Trophoblast cell (in vitro differentiated cells and primary cell): ENCODE results near the gene SPSB4.

ENCODE experiments used
- DNase-seq, 2 donors: peaks; one replicate each; pipeline ENCODE4 v3.0.0-alpha.2; 2016
- H2AFZ ChIP-seq: 2 replicates; pipeline ENCODE4 v1.6.1; 2013; ENCODE audit warnings: low read length, moderate library complexity, mild to moderate bottlenecking; ENCODE audit not compliant: insufficient read depth, poor library complexity
- H2AK5ac ChIP-seq: 2 replicates; pipeline ENCODE4 v1.6.1; 2013; ENCODE audit warnings: mild to moderate bottlenecking, low read length
- H2BK120ac ChIP-seq: 2 replicates; pipeline ENCODE4 v1.6.1; 2013; ENCODE audit warnings: low read length, mild to moderate bottlenecking, moderate library complexity; ENCODE audit not compliant: insufficient read depth, poor library complexity
- H2BK12ac ChIP-seq: 2 replicates; pipeline ENCODE4 v1.6.1; 2013; ENCODE audit warnings: mild to moderate bottlenecking, low read length, moderate library complexity
- H2BK5ac ChIP-seq: 2 replicates; pipeline ENCODE4 v1.6.1; 2013; ENCODE audit warnings: low read length, low read depth, moderate library complexity, mild to moderate bottlenecking; ENCODE audit not compliant: poor library complexity
- H3K14ac ChIP-seq: 2 replicates; pipeline ENCODE4 v1.6.1; 2013; ENCODE audit warnings: mild to moderate bottlenecking, low read length
- H3K18ac ChIP-seq: 2 replicates; pipeline ENCODE4 v1.6.1; 2013; ENCODE audit warnings: mild to moderate bottlenecking, low read length
- H3K23ac ChIP-seq: 2 replicates; pipeline ENCODE4 v1.6.1; 2013; ENCODE audit warnings: low read length
- H3K27ac ChIP-seq: 2 replicates; pipeline ENCODE4 v1.5.1; 2013; ENCODE audit warnings: low read depth, mild to moderate bottlenecking, inconsistent platforms, low read length, moderate library complexity
- H3K27me3 ChIP-seq: 2 replicates; pipeline ENCODE4 v1.6.1; 2013; ENCODE audit warnings: inconsistent platforms, mild to moderate bottlenecking, low read length, moderate library complexity; ENCODE audit not compliant: insufficient read depth
- H3K36me3 ChIP-seq, 2 experiments: 1 replicate in 1 of 2; 2 replicates in 1 of 2; pipeline ENCODE4 v1.6.1; 2013; ENCODE audit warnings: low read length in 2 of 2, mild to moderate bottlenecking in 2 of 2, moderate library complexity in 1 of 2; ENCODE audit not compliant: insufficient read depth in 2 of 2, control insufficient read depth in 1 of 2
- H3K4ac ChIP-seq: 2 replicates; pipeline ENCODE4 v1.6.1; 2013; ENCODE audit warnings: low read depth, mild to moderate bottlenecking, low read length, moderate library complexity
- H3K4me1 ChIP-seq, 2 experiments: 1 replicate in 1 of 2; 2 replicates in 1 of 2; pipeline ENCODE4 v1.6.1; 2013; ENCODE audit warnings: low read length in 2 of 2, mild to moderate bottlenecking in 2 of 2, moderate library complexity in 1 of 2; ENCODE audit not compliant: insufficient read depth in 2 of 2, control insufficient read depth in 1 of 2
- H3K4me2 ChIP-seq: 2 replicates; pipeline ENCODE4 v1.6.1; 2013; ENCODE audit warnings: inconsistent platforms, mild to moderate bottlenecking, low read length, moderate library complexity
- H3K4me3 ChIP-seq: 2 replicates; pipeline ENCODE4 v1.5.1; 2013; ENCODE audit warnings: mild to moderate bottlenecking, low read depth, low read length, inconsistent platforms
- H3K79me1 ChIP-seq: one replicate; pipeline ENCODE4 v1.6.1; 2013; ENCODE audit warnings: low read length
- H3K79me2 ChIP-seq: 2 replicates; pipeline ENCODE4 v1.6.1; 2013; ENCODE audit warnings: low read length, mild to moderate bottlenecking; ENCODE audit not compliant: control insufficient read depth, insufficient read depth, poor library complexity
- H3K9ac ChIP-seq: 2 replicates; pipeline ENCODE4 v1.6.1; 2013; ENCODE audit warnings: mild to moderate bottlenecking, low read length
- H3K9me3 ChIP-seq: 2 replicates; pipeline ENCODE4 v1.6.1; 2013; ENCODE audit warnings: low read depth, mild to moderate bottlenecking, control low read depth, inconsistent platforms, low read length; ENCODE audit not compliant: insufficient read depth
- H4K12ac ChIP-seq: 2 replicates; pipeline ENCODE4 v1.6.1; 2013; ENCODE audit warnings: low read depth, mild to moderate bottlenecking, low read length, moderate library complexity
- H4K8ac ChIP-seq: 2 replicates; pipeline ENCODE4 v1.6.1; 2013; ENCODE audit warnings: low read depth, mild to moderate bottlenecking, low read length, moderate library complexity
- H4K91ac ChIP-seq: one replicate; pipeline ENCODE4 v1.6.1; 2013; ENCODE audit warnings: low read depth, mild to moderate bottlenecking, low read length, moderate library complexity
- WGBS: extraction: QIAGEN DNeasy Blood & Tissue Kit; methylation state at CpG from one replicate; pipeline ENCODE4 v1.1.7; 2013; ENCODE audit warnings: missing lambda C conversion rate; ENCODE audit not compliant: insufficient read length, insufficient coverage; ENCODE audit errors: extremely low coverage; 5-methylcytosine and 5-hydroxymethylcytosine counted together

The SPSB4 gene

GRCh38 chr3:141100112-141100511 lies 49.0 kb downstream of the SPSB4 start:
- Histone ChIP-seq H2BK120ac (no peak overlapping the region), H3K9ac (no peak overlapping the region), H4K8ac (no peak overlapping the region), H3K27ac (no peak overlapping the region), H4K91ac (no peak overlapping the region), H2BK12ac (no peak overlapping the region), H2AFZ (no peak overlapping the region), H3K23ac (no peak overlapping the region), H3K18ac (no peak overlapping the region), H3K4ac (no peak overlapping the region), H3K9me3 (no peaks in the 10 kb centered on the region), H3K79me2 (peaks cover 4% of the 10 kb centered on the region), H3K27me3 (no peaks in the 10 kb centered on the region), H3K36me3 (peaks cover 0 to 2% of the 10 kb centered on the region in 2 experiments), H3K4me1 (peaks cover 21 to 22% of the 10 kb centered on the region in 2 experiments), H3K79me1 (no peaks in the 10 kb centered on the region), H3K4me2 (no peak overlapping the region), H4K12ac (no peak overlapping the region), H2BK5ac (no peak overlapping the region), H3K14ac (no peak overlapping the region), H3K4me3 (no peak overlapping the region), H2AK5ac (no peak overlapping the region)
- no peak for DNase-seq
- no CpG with 5 or more reads among the region's 3 CpGs for WGBS

GRCh38 chr3:141100531-141101320 lies 49.6 kb downstream of the SPSB4 start:
- Histone ChIP-seq H3K79me1 (no peaks in the 10 kb centered on the region), H3K14ac (no peak overlapping the region), H3K4me3 (no peak overlapping the region), H3K36me3 (peaks cover 0 to 2% of the 10 kb centered on the region in 2 experiments), H3K4me2 (no peak overlapping the region), H2AK5ac (no peak overlapping the region), H3K4ac (peak overlapping the region; percentile 51), H3K18ac (no peak overlapping the region), H3K79me2 (peaks cover 2% of the 10 kb centered on the region), H2BK5ac (no peak overlapping the region), H3K27ac (no peak overlapping the region), H3K4me1 (peaks cover 22% of the 10 kb centered on the region in 2 experiments), H3K23ac (no peak overlapping the region), H4K8ac (no peak overlapping the region), H2AFZ (no peak overlapping the region), H3K9ac (no peak overlapping the region), H2BK12ac (no peak overlapping the region), H2BK120ac (no peak overlapping the region), H4K91ac (no peak overlapping the region), H4K12ac (no peak overlapping the region), H3K9me3 (no peaks in the 10 kb centered on the region), H3K27me3 (no peaks in the 10 kb centered on the region)
- no peak for DNase-seq
- WGBS: no CpG with 5 or more reads among the region's 8 CpGs

- no peak overlapping the region for H3K14ac ChIP-seq
- no peak overlapping the region for H4K91ac ChIP-seq
- H2AK5ac ChIP-seq: no peak overlapping the region
- no CpG with 5 or more reads among the region's 1 CpG for WGBS
- H4K8ac ChIP-seq: no peak overlapping the region
- H2AFZ ChIP-seq: no peak overlapping the region
- H3K79me2 ChIP-seq: peaks cover 4% of the 10 kb centered on the region
- H3K9ac ChIP-seq: no peak overlapping the region
- peak overlapping the region; percentile 39 for H3K18ac ChIP-seq
- H3K4me2 ChIP-seq: no peak overlapping the region
- no peak overlapping the region for H2BK120ac ChIP-seq
- H3K4ac ChIP-seq: peak overlapping the region; percentile 31
- DNase-seq: no peak
- peaks cover 22% of the 10 kb centered on the region in 2 experiments for H3K4me1 ChIP-seq
- H3K23ac ChIP-seq: no peak overlapping the region
- peaks cover 0 to 2% of the 10 kb centered on the region in 2 experiments for H3K36me3 ChIP-seq
- H2BK12ac ChIP-seq: no peak overlapping the region
- no peaks in the 10 kb centered on the region for H3K27me3 ChIP-seq
- H3K27ac ChIP-seq: no peak overlapping the region
- no peaks in the 10 kb centered on the region for H3K9me3 ChIP-seq
- no peak overlapping the region for H3K4me3 ChIP-seq
- H2BK5ac ChIP-seq: no peak overlapping the region
- no peaks in the 10 kb centered on the region for H3K79me1 ChIP-seq
- no peak overlapping the region for H4K12ac ChIP-seq
These were observed 51.2 kb downstream of the SPSB4 start for GRCh38 chr3:141102372-141102771.

GRCh38 chr3:141103067-141103466 lies 51.9 kb downstream of the SPSB4 start:
- H4K91ac ChIP-seq: no peak overlapping the region
- no peaks in the 10 kb centered on the region for H3K27me3 ChIP-seq
- H3K18ac ChIP-seq: no peak overlapping the region
- H3K9me3 ChIP-seq: no peaks in the 10 kb centered on the region
- H2BK5ac ChIP-seq: no peak overlapping the region
- no peak overlapping the region for H3K4ac ChIP-seq
- peak overlapping the region; percentile 19 for H3K27ac ChIP-seq
- no peak overlapping the region for H3K9ac ChIP-seq
- no peak overlapping the region for H3K4me3 ChIP-seq
- no peak overlapping the region for H3K23ac ChIP-seq
- no peak overlapping the region for H2BK120ac ChIP-seq
- H3K4me2 ChIP-seq: no peak overlapping the region
- no peak overlapping the region for H4K8ac ChIP-seq
- H4K12ac ChIP-seq: no peak overlapping the region
- no peaks in the 10 kb centered on the region for H3K79me1 ChIP-seq
- peaks cover 0 to 2% of the 10 kb centered on the region in 2 experiments for H3K36me3 ChIP-seq
- no peak overlapping the region for H2BK12ac ChIP-seq
- no peak overlapping the region for H2AK5ac ChIP-seq
- no peak overlapping the region for H3K14ac ChIP-seq
- H3K4me1 ChIP-seq: peaks cover 22% of the 10 kb centered on the region in 2 experiments
- no peak overlapping the region for H2AFZ ChIP-seq
- no CpG with 5 or more reads among the region's 2 CpGs for WGBS
- DNase-seq: no peak
- H3K79me2 ChIP-seq: peaks cover 4% of the 10 kb centered on the region
